Fibroblast of skin of right biceps (primary cell): ENCODE data around the gene GNG11.
"Not testable (repeated sequence)": the region's sequence is repeated elsewhere in the genome, so short reads cannot be mapped to it uniquely, and the experiment has no call there.

Experiments used
- DNase-seq: peaks from one replicate; pipeline ENCODE4 v3.0.0-alpha.2; 2013

The GNG11 gene

DNA sequence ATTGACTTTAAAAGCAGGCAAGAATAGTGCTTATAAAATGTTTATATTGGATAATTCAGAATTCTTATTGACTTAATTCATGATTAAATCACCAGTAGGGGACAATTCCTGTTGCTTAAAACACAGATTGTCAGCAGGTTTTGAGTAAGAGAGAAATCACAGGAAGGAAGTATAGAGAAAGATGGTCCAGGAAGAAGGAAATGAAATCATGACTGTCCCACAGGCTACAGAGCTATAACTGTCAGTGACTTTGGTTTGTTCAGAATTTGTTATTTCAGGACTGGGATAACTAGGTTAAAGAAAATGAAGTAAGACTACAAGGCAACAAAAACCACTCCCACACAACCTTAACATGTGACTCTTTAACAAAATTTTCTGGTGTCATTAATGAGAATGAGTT lies 8.3 kb upstream of the GNG11 start:
- DNase-seq: no peak

- DNase-seq: peak; percentile 73
Observed at GRCh38 chr7:93914581-93915066, 6.9 kb upstream of the GNG11 start.

DNA sequence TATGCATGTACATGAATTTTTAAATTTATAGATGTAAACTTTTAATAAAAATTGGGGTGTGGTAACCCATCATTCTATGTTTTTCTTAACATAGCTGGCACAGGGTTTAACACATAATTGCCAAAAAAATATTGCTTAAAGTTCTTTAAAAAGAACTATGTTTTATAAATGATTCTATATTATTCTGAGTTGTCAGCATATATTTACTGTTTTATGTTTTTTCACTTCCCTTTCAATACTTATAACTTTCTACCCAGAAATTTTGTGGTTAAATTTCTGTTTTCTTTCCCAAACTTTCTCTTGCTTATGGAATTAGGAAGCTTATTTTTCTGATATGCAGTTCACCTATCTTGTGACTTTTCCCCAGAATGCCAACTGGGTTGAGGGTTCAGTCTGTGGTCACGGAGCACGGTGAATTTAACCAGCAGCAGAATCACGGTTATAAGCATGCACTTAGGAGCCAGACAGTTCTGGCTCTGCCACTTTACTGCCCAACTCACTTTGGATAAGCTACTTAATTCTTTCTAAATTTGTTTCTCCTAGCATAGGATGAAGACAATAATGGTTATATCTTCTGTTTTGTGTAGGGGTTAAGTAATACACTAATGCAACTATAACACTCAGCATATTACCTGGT lies 6.2 kb upstream of the GNG11 start:
- not testable (repeated sequence) for DNase-seq

DNA sequence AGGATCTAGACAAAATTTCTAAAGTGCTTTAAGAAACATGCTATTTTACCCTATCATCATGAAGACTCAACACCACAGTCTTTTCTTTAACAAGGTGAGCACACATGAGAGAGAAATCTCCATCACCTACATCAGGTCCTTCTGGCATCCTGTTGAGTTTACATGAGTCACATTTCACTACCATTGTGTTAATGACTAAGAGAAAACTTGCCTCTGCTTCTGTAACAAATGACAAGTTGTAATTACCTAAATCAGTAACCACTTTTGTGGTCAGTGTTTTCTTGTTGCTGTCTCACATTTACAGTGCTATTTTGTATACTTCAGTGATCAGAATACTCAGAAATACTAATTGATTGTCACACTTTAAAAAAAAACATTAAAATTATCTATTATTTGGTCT lies 5.6 kb upstream of the GNG11 start:
- DNase-seq: not testable (repeated sequence)

GRCh38 chr7:93916315-93916714 lies 5.2 kb upstream of the GNG11 start:
- not testable (repeated sequence) for DNase-seq

DNA sequence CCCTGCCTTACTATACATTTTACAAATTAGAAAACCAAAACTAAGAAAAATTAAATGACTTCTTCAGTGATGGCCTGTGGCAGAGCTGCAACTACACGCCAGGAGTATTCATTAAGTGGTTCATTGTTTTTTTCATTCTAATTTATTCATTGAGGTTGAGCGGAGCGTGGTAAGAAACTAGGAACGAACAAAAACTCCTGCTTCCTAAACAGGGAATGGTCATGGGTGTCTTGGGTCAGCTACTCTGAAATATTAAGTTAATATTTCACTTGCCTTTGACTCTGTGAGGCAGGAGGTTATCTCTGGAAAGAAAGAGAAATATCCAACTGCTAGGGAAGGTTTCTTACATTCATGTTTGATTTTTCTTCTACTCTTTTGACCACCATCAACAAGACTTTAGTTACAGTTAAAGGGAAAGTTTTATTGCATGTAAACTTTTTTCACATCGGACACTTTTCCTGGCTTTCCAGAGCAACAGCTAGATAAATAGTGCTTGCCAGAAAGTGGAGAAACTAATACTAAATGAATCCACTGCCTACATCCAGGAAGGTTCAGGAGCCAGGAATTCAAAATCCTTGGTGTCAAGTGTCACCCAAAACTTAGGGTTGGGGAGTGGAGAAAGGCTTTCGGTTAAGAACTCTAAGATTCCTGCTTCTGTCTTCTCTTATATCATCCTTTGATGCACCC lies 896 bp upstream of the GNG11 start:
- peak; percentile 24 for DNase-seq

DNA sequence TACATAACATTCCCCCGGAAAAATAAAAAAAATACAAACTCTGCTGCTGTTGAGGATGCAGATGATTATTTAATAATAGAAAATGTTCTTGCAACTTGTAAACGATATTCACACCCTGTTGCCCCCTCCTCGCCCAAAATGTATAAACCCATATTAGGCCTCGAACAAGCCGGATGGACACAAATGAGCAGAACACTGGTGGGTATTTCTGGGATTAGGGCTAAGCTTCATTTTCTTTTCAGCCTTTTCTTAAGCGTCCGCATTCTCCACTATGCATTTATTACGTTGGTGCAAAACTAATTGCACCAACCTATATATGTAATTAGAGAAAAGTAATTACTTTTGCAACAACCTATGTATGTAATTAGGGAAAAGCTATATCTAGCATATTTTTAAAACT lies 349 bp upstream of the GNG11 start:
- DNase-seq: peak; percentile 12

DNA sequence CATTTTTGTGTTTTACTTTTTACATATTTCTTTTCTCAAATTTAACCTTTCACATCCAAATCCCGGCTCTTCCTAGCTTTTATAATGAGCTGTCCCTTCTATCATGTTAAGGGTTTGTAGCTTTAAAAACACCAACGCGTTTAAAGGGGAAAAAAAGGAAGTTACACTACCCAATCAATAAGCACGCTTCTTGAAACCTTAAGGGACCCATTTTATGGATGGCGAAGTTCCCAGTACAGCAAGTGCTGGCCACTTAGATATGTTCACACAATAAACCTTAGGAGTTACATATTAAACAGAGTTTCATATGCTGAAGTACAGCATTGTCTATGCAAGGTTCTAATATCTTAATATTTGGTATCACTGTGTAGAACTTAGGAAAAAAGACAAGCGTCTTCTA lies 1.8 kb downstream of the GNG11 start:
- DNase-seq: no peak

GRCh38 chr7:93923942-93924341 lies 2.4 kb downstream of the GNG11 start:
- DNase-seq: peak; percentile 52

DNA sequence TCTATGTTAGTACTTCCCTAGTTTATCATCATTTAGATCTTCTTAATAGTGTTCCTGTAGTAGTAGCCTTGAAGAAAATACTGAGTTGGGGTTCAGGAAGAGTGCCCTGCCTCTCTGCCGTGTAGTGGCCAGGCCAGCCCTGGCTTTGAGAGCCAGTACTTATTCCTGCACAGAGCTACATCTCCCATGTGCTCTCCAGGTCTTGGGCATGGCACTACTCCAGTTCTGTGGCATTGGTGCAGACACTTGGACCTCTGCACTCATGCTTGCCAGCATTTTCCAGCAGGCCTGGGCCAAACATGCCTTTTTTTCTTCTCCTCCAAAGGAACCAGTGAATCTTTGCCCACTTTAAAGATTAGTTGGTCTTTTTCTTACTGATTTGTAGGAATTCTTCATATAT lies 5.3 kb downstream of the GNG11 start:
- no peak for DNase-seq

- no peak for DNase-seq
Observed at GRCh38 chr7:93927585-93927984, 6.0 kb downstream of the GNG11 start.

DNA sequence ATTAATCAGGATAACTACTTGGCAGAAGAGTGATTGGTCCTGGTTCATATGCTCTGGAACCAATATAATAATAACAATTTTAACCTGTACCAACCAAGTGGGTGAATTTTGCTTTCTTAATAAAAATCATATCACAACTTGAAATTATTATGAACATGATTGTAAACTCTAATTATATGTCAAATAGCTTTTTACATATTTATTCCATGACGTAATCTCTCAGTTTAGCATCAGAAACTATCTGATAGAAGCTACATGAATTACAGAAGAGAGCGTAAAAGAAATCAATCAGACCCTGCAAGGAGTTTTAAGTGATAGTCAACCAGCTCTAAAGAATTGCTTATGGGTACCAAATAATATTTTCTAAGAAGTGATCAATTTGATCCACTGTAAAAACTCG lies 10.1 kb downstream of the GNG11 start:
- no peak for DNase-seq

DNA sequence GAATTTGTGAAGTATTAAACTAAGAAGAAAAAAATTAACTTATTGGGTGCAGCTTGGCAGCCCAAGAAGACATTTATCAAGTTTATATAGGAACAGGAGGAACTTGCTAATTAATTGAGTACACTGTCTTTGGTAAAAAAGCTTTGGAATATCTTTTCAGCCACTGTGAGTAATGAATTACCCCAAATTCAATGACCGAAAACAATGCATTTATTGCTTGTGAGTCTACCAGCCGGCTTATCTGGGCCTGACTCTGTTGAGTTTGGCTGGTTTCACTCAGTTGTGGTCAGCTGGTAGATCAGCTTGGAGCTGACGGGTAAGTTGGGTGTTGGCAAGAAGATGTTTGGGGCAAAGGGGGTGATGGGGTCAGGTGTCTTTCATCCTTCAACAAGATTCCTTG lies 11.6 kb downstream of the GNG11 start:
- no peak for DNase-seq

DNA sequence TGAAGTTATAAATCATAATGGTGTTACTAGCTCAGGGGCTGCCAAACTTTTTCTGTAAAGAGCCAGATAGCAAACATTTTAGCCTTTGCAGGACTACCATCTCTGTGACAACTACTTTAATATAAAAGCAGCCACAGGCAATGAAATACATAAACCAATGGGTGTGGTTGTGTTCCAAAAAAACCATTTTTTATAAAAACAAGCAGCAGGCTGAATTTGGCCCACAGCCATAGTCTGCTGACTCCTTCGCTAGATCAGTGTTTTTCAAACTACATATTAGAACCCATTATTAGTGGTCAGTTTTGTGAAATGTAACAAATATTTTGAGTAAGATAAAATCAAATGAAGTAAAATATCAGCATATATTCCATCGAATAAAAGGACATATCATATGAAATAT lies 13.6 kb downstream of the GNG11 start:
- no peak for DNase-seq

- DNase-seq: no peak
Observed at GRCh38 chr7:93937818-93938217, 16.3 kb downstream of the GNG11 start.

- peak; percentile 58 for DNase-seq
Observed at GRCh38 chr7:93938293-93938692, 16.8 kb downstream of the GNG11 start.

DNA sequence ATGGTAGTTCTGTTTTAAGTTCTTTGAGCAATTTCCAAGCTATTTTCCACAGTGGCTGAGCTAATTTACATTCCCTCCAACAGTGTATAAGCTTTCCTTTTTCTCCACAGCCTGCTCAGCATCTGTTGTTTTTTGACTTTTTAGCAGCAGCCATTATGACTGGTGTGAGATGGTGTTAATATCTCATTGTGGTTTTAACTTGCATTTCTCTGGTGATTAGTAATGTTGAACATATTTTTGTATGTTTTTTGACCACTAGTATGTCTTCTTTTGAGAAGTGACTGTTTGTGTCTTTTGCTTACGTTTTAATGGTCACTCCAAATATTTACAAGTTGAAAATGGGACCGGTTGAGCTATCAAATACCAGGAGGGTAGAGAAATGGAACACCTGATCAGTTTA lies 20.4 kb downstream of the GNG11 start:
- DNase-seq: peak; percentile 75

GRCh38 chr7:93943816-93944540 lies 22.4 kb downstream of the GNG11 start:
- no peak for DNase-seq

DNA sequence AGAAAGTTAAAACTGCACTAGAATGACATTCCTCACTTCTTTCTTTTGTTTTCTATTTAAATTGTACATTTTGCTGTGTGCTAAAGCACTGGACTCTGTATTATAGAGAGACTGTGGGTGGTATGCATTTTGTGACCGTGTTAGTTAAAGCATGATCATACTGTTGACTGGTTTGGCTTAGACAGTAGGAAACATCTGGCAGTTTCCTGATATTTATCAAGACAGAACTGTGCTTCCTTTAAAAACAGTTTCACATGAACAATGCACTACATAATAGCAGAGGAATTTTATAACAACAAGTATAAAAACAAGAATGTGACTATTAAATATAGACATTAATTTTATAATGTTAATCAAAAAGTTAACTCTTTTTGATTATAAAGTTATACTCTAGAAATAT lies 23.1 kb downstream of the GNG11 start:
- no peak for DNase-seq

GRCh38 chr7:93945083-93945482 lies 23.5 kb downstream of the GNG11 start:
- DNase-seq: no peak

DNA sequence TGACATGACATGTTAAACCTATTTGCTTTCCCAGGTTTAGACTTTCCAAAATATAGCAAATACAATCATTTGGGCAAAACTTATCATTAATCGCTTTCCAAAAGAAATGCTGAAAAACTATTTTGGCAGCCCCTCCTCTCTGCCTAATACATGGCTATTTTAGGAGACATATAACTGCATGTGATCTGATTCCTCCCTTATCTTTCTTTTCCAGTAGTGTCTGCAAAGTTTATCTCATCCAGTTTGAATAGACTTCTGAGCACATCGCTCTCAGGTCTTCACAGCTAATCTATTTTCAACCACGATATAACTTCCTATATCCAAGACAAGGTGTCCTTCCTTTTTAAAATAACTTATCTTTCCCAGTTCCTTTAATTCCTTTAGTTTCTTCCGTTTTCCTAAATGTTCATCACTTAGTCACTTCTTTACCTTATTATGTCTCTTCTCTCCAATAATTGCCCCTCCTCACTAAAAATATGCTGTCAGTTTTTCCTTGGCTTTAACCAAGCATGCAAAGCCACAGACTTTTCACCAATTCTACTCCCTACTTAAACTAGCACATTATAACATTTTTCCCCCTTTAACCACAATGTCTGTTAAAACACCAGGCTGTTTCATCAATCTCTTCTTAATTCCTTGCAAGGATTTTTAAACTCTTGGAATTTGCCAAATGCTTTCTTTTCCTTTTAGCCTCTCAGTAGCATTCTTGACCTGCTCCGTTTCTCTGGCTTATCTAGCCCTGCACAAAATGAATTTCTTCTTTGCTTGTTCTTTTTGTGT lies 24.4 kb downstream of the GNG11 start:
- peak; percentile 80 for DNase-seq

DNA sequence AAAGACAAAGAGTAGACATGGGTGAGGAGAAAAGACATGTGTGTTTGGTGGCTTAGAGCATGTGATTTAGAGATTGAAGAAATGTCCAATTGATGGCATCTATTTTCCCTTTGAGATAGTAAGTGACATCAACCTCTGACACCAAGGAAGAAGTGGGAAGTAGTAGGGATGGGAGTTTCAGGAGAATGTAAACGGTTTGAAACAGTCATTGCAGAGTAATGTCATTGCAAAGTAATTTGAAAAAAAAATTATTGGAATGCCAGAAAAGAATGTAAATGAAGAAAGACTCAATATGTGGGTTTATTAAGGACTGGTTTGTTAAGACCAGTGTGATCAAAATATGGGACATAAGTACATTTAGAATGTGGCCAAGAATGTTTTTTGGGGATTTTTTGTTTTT lies 26.6 kb downstream of the GNG11 start:
- DNase-seq: peak; percentile 80

GRCh38 chr7:93948873-93949272 lies 27.3 kb downstream of the GNG11 start:
- DNase-seq: no peak
